KOPT-K1 (cell line): ENCODE measurements around the gene NAPSA.
A peak's percentile ranks its signal among the peaks of the same experiment; 100 is the strongest.
"Not testable (repeated sequence)": the region's sequence is repeated elsewhere in the genome, so short reads cannot be mapped to it uniquely, and the experiment has no call there.

Experiments used
- H3K27ac ChIP-seq: fragments of 200-600 bp; sonication (generic); 2 replicates; pipeline ENCODE4 v1.5.1; 2016; ENCODE audit warnings: antibody characterized with exemption, mild to moderate bottlenecking, low read depth, low read length; ENCODE audit not compliant: poor library complexity, severe bottlenecking
- H3K36me3 ChIP-seq: fragments of 200-600 bp; sonication (generic); 2 replicates; pipeline ENCODE4 v1.5.1; 2017; ENCODE audit warnings: antibody characterized with exemption, mild to moderate bottlenecking, low read length, moderate library complexity; ENCODE audit not compliant: insufficient read depth
- H3K9me3 ChIP-seq: fragments of 200-600 bp; sonication (generic); 2 replicates; pipeline ENCODE4 v1.5.1; 2017; ENCODE audit warnings: antibody characterized with exemption, low read length, mild to moderate bottlenecking; ENCODE audit not compliant: insufficient read depth, poor library complexity, severe bottlenecking

Gene NAPSA

GRCh38 chr19:50392759-50393158 is 27.3 kb upstream of the NAPSA start:
- Histone ChIP-seq H3K9me3 (no peaks in the 10 kb centered on the region), H3K36me3 (peaks cover 64% of the 10 kb centered on the region), H3K27ac (no peak overlapping the region)

- H3K27ac ChIP-seq, H3K9me3 ChIP-seq: not testable (repeated sequence)
- peaks cover 78% of the 10 kb centered on the region for H3K36me3 ChIP-seq
Measured at GRCh38 chr19:50390952-50391351, 25.5 kb upstream of the NAPSA start.

- not testable (repeated sequence) for H3K27ac ChIP-seq, H3K9me3 ChIP-seq
- peaks cover 75% of the 10 kb centered on the region for H3K36me3 ChIP-seq
Measured at GRCh38 chr19:50390295-50390694, 24.9 kb upstream of the NAPSA start.

GRCh38 chr19:50387868-50388245 is 22.4 kb upstream of the NAPSA start:
- no peak overlapping the region for H3K27ac ChIP-seq
- H3K36me3 ChIP-seq = peaks cover 58% of the 10 kb centered on the region
- no peaks in the 10 kb centered on the region for H3K9me3 ChIP-seq

GRCh38 chr19:50387176-50387867 is 21.9 kb upstream of the NAPSA start:
- Histone ChIP-seq H3K36me3 (peaks cover 58% of the 10 kb centered on the region), H3K9me3 (no peaks in the 10 kb centered on the region), H3K27ac (no peak overlapping the region)

GRCh38 chr19:50384685-50385535 is 19.5 kb upstream of the NAPSA start:
- H3K36me3 ChIP-seq = peaks cover 72% of the 10 kb centered on the region
- peak overlapping the region; percentile 83 for H3K27ac ChIP-seq

GRCh38 chr19:50383852-50384684 is 18.6 kb upstream of the NAPSA start, which contains the start of gene POLD1:
TSS of gene POLD1 (plus strand) at chr19:50384347. CDS start at chr19:50398852, 14,505 bp downstream.
- peak within 1 kb of the TSS; percentile 83 for H3K27ac ChIP-seq
- H3K36me3 ChIP-seq = peaks cover 76% of the 10 kb centered on the region

More at GRCh38 chr19:50384685-50385535, 19.5 kb upstream of the NAPSA start:
- no peaks in the 10 kb centered on the region for H3K9me3 ChIP-seq

GRCh38 chr19:50383001-50383851 is 17.8 kb upstream of the NAPSA start:
- Histone ChIP-seq H3K27ac (peak overlapping the region; percentile 83), H3K36me3 (peaks cover 76% of the 10 kb centered on the region)

More at GRCh38 chr19:50383852-50384684, 18.6 kb upstream of the NAPSA start, which contains the start of gene POLD1:
- H3K9me3 ChIP-seq = no peaks in the 10 kb centered on the region

GRCh38 chr19:50381881-50382729 is 16.7 kb upstream of the NAPSA start:
- H3K9me3 ChIP-seq = no peaks in the 10 kb centered on the region
- no peak overlapping the region for H3K27ac ChIP-seq
- peaks cover 74% of the 10 kb centered on the region for H3K36me3 ChIP-seq

More at GRCh38 chr19:50383001-50383851, 17.8 kb upstream of the NAPSA start:
- H3K9me3 ChIP-seq = no peaks in the 10 kb centered on the region

GRCh38 chr19:50380751-50381151 is 15.3 kb upstream of the NAPSA start:
- no peaks in the 10 kb centered on the region for H3K9me3 ChIP-seq
- H3K27ac ChIP-seq = no peak overlapping the region
- peaks cover 61% of the 10 kb centered on the region for H3K36me3 ChIP-seq

- no peak overlapping the region for H3K27ac ChIP-seq
- no peaks in the 10 kb centered on the region for H3K9me3 ChIP-seq
- peaks cover 59% of the 10 kb centered on the region for H3K36me3 ChIP-seq
Measured at GRCh38 chr19:50380137-50380536, 14.7 kb upstream of the NAPSA start.

- H3K27ac ChIP-seq = no peak overlapping the region
- peaks cover 59% of the 10 kb centered on the region for H3K36me3 ChIP-seq
- no peaks in the 10 kb centered on the region for H3K9me3 ChIP-seq
Measured at GRCh38 chr19:50379602-50380001, 14.2 kb upstream of the NAPSA start.

GRCh38 chr19:50378863-50379236 is 13.4 kb upstream of the NAPSA start:
- no peaks in the 10 kb centered on the region for H3K9me3 ChIP-seq
- no peak overlapping the region for H3K27ac ChIP-seq
- peaks cover 59% of the 10 kb centered on the region for H3K36me3 ChIP-seq
